Esophagus muscularis mucosa (tissue), 3 donors: Measurements from ENCODE around the gene CARD9.

Source experiments
- POLR2A ChIP-seq: fragments of 450-650 bp; IDR thresholded peaks from one replicate; pipeline ENCODE4 v1.6.1; 2017; ENCODE audit warnings: antibody characterized with exemption, moderate library complexity, mild to moderate bottlenecking, low read depth
- TF ChIP-seq, protein P1 (sequence below), 3 experiments: fragments of 200-600 bp in 2 of 3; fragments of 450-650 bp in 1 of 3; sonication (generic) in 2 of 3; IDR thresholded peaks; one replicate each; pipeline ENCODE4 v1.5.1; 2017 to 2019; ENCODE audit warnings: antibody characterized with exemption in 3 of 3, mild to moderate bottlenecking in 2 of 3, moderate library complexity in 1 of 3

GRCh38 chr9:136325358-136325757 is 48.1 kb downstream of the CARD9 start:
- TF ChIP-seq, protein P1, sequence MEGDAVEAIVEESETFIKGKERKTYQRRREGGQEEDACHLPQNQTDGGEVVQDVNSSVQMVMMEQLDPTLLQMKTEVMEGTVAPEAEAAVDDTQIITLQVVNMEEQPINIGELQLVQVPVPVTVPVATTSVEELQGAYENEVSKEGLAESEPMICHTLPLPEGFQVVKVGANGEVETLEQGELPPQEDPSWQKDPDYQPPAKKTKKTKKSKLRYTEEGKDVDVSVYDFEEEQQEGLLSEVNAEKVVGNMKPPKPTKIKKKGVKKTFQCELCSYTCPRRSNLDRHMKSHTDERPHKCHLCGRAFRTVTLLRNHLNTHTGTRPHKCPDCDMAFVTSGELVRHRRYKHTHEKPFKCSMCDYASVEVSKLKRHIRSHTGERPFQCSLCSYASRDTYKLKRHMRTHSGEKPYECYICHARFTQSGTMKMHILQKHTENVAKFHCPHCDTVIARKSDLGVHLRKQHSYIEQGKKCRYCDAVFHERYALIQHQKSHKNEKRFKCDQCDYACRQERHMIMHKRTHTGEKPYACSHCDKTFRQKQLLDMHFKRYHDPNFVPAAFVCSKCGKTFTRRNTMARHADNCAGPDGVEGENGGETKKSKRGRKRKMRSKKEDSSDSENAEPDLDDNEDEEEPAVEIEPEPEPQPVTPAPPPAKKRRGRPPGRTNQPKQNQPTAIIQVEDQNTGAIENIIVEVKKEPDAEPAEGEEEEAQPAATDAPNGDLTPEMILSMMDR (IDR thresholded peaks at IDR 0.05) = no peak
- no peak for TF ChIP-seq POLR2A
